ENCODE results near the gene CADM1. TPM values are rescaled to one million over a fixed set of nuclear protein-coding genes. Genes with fewer than 3 reads are reported as not detected.

Gene CADM1
- total and polyA plus RNA-seq, 10 donors: 1.4 to 18.8 (median 10.4) TPM

DNA sequence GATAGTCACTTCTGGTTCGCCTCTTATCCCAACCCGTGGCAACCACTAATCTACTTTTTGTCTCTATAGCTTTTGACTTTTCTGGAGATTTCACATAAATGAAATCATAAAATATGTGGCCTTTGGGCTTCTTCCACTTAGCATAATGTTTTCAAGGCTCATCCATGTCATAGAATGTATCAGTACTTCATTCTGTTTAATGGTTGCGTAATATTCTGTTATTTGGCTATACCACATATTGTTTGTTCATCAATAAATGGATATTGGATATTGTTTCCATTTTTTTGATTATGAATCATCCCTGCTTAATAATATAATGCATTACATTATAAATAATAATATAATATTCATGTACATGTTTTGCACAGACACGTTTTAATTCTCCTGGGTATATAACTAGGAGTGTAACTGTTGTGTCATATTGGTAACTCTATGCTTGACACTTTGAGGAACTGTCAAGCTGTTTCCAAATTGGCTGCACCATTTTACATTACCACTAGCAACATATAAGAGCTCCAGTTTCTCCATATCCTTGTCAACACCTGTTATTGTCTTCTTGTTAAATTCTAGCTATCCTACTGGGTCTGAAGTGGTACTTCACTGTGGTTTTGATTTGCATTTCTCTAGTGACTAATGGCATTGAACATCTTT lies 181.5 kb downstream of the CADM1 start:
- Histone ChIP-seq H3K36me3 (no peaks in the 10 kb centered on the region), H3K9me3 (no peaks in the 10 kb centered on the region), H3K4me3 (no peak overlapping the region), H3K27ac (no peak overlapping the region), H3K4me1 (peaks cover 0 to 6% (median 2%) of the 10 kb centered on the region in 6 donors), H3K27me3 (replicated peaks in 1 of 7) (peaks cover 0 to 4% (median 0%) of the 10 kb centered on the region in 7 donors)
- DNase-seq: no peak
- WGBS, 5 donors: 84 to 94% (median 90%) methylated on average over 4 of the region's 4 CpGs
- no peak for TF ChIP-seq POLR2A (IDR thresholded peaks at IDR 0.05)
- TF ChIP-seq, protein P1, sequence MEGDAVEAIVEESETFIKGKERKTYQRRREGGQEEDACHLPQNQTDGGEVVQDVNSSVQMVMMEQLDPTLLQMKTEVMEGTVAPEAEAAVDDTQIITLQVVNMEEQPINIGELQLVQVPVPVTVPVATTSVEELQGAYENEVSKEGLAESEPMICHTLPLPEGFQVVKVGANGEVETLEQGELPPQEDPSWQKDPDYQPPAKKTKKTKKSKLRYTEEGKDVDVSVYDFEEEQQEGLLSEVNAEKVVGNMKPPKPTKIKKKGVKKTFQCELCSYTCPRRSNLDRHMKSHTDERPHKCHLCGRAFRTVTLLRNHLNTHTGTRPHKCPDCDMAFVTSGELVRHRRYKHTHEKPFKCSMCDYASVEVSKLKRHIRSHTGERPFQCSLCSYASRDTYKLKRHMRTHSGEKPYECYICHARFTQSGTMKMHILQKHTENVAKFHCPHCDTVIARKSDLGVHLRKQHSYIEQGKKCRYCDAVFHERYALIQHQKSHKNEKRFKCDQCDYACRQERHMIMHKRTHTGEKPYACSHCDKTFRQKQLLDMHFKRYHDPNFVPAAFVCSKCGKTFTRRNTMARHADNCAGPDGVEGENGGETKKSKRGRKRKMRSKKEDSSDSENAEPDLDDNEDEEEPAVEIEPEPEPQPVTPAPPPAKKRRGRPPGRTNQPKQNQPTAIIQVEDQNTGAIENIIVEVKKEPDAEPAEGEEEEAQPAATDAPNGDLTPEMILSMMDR (IDR thresholded peaks at IDR 0.05 in 8 of 11, conservative IDR thresholded peaks at IDR 0.05 in 3 of 11): no peak
- TF ChIP-seq POLR2AphosphoS5 (IDR thresholded peaks at IDR 0.05): no peak
- intact Hi-C loops (cut with DNase I; ENCODE audit: low total_unique reads): loop anchor here (10.0 kb wide), 1 partner anchor 952 kb away; no protein-coding TSS in a partner anchor

DNA sequence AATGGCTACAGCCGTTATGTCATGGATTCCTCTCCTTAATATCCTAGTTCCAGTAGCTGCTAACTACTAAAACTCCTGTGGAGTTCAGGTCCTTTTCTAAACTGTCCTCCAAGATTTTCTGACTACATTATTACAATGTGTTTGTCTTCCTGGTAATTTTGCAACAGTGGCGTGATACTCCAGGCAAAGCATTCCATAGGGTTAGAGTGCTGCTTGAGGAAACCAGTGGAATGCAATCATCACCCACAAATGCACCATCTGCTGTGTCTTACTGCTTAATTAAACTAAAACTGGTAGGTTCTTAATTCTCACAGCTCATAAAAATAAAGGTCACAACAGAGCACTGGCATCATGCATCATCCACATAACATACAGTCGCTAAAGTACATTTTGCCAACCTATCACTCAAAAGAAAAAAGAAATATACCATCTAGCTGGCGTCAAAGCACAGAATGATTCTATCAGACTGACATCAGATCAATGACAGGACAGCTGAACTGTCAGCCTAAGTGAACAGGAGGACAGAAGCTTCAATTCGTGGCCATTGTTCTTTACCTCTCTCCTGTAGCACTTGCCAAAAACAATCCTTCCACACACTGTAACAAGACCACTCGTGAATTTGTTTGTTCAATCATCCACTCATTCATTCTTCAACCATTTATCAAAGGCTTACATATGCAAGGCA lies 182.5 kb downstream of the CADM1 start:
- TF ChIP-seq POLR2AphosphoS5 (IDR thresholded peaks at IDR 0.05) (no peak), POLR2A (IDR thresholded peaks at IDR 0.05) (no peak)
- TF ChIP-seq, protein P1 (IDR thresholded peaks at IDR 0.05 in 8 of 11, conservative IDR thresholded peaks at IDR 0.05 in 3 of 11): no peak
- H3K27me3 ChIP-seq (replicated peaks in 1 of 7): peaks cover 0 to 4% (median 0%) of the 10 kb centered on the region in 7 donors
- H3K4me1 ChIP-seq: peaks cover 0 to 6% (median 2%) of the 10 kb centered on the region in 6 donors
- intact Hi-C loops (cut with DNase I; ENCODE audit: low total_unique reads): loop anchor here (10.0 kb wide), 1 partner anchor 953 kb away; no protein-coding TSS in a partner anchor
- H3K9me3 ChIP-seq: no peaks in the 10 kb centered on the region
- DNase-seq: no peak
- no peak overlapping the region for H3K27ac ChIP-seq
- WGBS, 5 donors: 79 to 91% (median 82%) methylated on average over 6 of the region's 6 CpGs
- no peaks in the 10 kb centered on the region for H3K36me3 ChIP-seq
- no peak overlapping the region for H3K4me3 ChIP-seq

DNA sequence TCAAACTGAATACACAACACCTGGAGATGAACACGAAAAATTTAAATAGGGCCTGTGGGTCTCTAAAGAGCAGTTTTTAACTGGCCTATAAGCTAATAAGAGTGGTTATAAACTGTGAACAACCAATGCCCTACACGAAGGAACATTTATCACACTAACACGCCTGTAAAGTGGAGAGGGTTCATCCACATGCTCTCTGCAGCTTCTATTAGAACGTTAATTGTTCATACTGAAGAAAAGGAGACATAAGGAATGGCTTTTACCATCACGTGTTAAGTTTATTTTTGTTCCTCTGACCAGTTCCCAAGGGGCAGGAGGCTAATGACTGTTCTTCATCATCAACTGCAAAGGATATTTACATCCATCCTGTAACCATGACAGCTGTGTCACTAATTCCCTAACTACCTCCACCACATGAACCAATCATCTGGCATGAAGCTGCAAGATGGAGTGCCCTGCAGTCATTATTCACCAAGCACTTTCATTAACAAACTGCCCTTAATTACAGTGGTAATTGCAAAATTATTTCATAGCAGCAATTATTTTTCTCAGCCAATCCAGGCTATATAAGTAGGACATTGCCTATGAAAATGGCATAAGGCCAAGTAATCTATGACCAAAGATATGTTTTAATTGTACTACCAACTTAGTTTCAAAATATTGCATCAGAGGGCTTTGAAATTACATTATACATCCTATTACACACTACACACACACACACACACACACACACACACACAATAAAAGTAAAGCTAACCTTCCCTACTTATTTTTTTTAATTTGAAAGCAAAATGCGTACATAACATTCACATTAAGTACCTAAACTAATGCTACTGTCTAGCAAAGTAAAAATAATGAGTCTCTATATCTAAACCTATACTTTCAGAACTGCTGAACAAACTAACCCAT lies 186.7 kb downstream of the CADM1 start:
- Histone ChIP-seq H3K27ac (no peak overlapping the region), H3K9me3 (no peaks in the 10 kb centered on the region), H3K36me3 (no peaks in the 10 kb centered on the region), H3K4me3 (no peak overlapping the region), H3K4me1 (no peaks in the 10 kb centered on the region), H3K27me3 (replicated peaks in 1 of 7) (peaks cover 0 to 7% (median 0%) of the 10 kb centered on the region in 7 donors)
- DNase-seq: no peak
- WGBS, 5 donors: 72 to 83% (median 78%) methylated on average over 6 of the region's 6 CpGs
- TF ChIP-seq POLR2A (IDR thresholded peaks at IDR 0.05) (no peak), POLR2AphosphoS5 (IDR thresholded peaks at IDR 0.05) (no peak)
- TF ChIP-seq, protein P1 (IDR thresholded peaks at IDR 0.05 in 8 of 11, conservative IDR thresholded peaks at IDR 0.05 in 3 of 11): no peak
- intact Hi-C loops (cut with DNase I; ENCODE audit: low total_unique reads): no loop called here
